Bone marrow (tissue), 2 donors: ENCODE measurements around the gene FGF12.

Experiments
- DNase-seq, 2 donors: peaks; one replicate each; lab custom pipeline; 2025; lab: John Stamatoyannopoulos, UW

Gene FGF12

GRCh38 chr3:192339214-192339613 is 388.1 kb downstream of the FGF12 start:
- DNase-seq, result no peak

DNA sequence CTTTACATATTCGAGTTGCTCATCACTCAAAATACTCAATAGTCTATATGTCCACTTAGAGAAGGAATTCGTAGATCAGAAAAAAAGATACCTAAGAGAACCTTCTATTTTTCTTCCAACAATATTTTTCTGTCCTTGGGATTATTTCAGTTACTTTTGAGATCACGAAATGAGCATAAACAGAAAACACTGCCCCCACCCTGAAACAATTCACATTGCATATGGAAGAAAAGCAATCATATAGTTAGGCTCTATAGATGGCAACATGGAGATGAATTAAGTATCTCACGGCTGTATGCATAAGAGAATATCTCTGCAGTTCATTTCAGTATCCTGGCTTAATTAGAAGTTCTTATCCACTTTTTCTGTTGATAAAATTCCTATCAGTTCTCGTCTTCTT is 391.1 kb downstream of the FGF12 start:
- no peak for DNase-seq

DNA sequence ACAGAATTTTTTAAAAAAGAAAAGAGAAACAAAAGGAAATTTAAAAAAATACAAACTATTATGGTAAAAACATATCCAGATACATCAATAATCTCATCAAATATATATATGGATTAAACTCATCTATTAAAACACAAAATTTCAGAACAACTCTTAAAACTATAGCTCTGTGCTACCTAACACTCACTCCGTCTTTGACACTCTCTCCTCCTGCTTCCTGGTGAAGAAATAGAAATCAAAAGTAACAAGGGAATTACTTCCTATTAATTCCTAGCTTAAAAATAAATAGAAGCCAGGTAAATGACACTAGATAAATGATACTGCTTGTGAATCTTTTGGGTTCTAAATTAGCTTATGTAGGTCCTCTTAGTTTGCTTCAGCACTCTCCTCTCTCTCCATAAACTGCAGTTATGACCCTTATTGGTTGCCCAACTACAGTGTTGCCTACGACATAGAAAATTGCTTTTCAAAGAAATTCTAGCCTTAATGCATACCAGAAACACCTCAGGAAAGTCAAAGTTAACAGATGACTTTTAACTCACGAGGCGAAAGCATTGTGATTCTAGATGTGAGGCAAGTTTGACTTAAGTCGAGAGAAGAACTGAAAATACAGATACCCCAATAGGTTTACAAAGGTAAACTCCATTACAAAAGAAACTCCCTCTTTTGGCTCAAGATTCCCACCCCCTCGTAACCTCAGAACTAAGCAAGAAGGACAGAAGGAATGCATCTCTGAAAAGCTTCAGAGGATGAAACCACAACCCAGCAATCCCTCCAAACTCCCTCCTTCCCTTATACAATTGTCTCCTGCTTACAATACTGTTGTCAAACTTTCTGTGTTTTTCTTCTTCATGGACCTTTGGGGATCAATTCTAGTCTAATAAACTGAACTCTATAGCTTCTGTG is 394.7 kb downstream of the FGF12 start:
- no peak for DNase-seq

DNA sequence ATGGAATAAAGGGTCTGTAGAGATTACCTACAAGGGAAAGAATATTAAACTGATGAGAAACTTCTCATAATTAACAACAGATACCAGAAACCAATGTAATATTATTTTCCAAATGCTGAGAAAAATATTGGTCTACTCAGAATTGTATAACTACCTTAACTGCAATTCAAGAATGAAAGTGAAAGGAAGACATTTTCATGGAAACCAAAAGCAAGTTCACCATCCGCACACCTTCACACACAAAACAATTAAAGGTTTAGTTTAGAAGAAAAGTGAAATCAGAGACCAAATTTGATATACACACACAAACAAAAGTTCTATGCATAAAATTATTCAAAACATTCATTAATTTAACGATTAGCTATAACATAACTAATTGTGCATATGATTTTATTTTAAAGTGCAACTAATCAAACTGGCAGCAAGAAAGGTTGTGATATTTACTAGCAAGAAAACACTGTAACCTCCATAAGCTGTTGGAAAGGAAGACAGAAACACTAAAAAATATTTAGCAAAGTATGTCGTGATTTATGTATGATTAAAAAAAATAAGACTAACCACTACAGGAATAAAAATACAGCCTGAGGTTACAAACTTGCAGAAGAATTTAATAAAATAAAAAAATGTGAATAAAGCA is 395.5 kb downstream of the FGF12 start:
- DNase-seq, result no peak

DNA sequence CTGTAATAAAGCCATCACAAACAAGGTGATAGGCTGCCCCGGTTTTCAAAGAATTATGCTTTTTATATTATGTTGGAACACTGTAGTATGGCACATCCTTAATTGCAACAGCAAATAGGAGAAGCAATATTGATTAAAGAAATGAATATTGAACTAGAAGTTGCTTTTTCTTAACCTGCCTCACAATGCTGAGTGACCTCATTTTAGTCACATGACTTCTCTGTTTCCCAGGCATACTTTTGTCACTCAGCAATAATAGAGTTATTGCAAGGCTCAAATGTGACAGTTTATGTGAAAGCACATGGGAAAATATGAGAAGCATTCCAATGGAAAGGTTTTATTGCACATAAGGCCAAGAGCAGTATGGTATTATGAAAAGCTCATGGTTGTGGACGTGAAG is 400.7 kb downstream of the FGF12 start:
- DNase-seq, result no peak

DNA sequence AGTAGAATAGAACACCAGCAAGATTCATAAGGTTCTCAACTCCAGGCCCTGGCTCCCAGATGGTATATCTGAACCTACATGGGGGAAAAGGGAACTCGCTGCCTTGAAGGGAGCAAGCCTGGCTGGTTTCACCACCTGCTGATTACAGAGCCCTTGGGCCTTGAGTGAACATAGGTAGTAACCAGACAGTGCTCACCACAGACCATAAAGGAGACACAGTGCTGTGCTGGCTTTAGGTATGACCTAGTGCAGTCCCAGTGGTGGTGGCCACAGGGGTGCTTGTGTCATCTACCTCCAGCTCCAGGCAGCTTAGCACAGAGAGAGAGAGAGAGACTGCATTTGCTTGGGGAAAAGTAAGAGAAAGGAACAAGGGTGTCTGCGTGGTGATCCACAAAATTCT is 409.8 kb downstream of the FGF12 start:
- no peak for DNase-seq

DNA sequence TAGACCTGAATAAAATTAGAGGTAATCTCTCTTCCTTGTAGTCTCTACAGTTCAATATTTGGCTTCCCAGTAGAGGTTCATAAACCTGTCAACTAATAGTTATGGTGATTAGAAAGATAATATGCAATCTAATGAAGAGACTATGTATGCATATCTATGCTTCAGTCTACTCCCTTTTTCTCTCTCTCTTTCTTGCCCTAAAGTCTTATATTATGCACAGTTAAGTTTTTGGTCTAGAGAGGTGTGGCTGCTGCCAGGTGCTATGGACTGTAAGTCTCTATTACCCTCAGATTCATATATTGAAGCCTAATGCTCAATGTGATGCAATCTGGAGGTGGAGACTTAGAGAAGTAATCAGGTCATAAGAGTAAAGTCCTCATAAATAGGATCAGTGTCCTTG is 413.7 kb downstream of the FGF12 start:
- no peak for DNase-seq

- no peak for DNase-seq
Measured at GRCh38 chr3:192307631-192308030, 419.7 kb downstream of the FGF12 start.

DNA sequence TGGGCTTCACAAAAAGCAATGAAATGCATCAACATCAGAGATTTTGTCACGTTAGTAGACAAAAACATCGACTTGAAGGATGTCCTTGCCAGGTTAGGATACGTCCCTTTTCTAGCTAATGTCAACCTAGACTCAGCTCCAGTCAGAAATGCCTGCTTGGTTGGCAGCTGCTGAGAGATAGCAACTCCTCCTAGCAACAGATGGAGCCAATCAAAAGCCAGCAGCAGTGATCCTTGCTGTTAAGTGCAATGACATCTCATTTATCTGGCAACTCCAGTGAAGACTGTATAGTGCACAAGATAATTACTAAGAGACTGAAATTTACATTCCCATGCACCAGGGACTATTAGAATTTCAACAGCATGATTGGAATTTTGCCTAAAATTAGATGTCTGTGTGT is 424.1 kb downstream of the FGF12 start:
- DNase-seq, result no peak

DNA sequence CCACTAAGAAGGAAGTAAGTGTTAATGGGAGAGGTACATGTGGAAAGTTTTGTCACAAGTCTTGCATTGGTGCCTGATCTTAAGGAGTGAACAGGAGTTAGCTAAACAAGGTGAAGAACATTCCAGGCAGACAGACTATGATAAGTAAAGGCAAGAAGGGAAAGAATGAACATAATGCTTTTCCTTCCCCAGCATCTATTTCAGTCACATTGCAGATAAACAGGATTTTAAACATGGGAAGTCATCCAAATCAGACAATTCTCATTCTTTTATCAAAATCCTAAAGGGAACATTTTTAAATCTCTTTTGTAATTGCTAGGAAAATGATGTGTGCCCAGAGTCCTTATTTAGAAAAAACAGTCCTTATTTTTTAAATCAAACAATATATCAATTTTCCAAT is 424.6 kb downstream of the FGF12 start:
- DNase-seq, result no peak

- no peak for DNase-seq
Measured at GRCh38 chr3:192299921-192300320, 427.4 kb downstream of the FGF12 start.

DNA sequence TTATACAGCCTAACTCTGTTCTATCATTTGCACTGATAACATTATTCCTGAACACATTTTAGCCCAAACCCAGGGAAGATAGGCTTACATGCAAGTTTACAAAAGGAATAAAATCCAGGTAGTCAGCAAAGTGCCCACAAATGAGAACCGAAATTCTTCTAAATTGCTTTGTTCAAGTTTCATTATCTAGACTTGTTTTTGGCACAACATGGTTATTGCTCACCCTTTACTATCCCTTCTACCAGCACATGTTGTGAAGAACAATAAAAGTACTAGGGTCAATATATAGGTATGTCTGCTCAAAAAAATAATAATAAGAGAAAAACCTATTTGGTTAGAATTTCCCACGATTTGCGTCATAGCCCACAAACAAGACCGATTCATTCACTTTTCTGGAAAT is 430.5 kb downstream of the FGF12 start:
- DNase-seq, result no peak

- DNase-seq, result no peak
Measured at GRCh38 chr3:192284443-192285072, 442.8 kb downstream of the FGF12 start.

DNA sequence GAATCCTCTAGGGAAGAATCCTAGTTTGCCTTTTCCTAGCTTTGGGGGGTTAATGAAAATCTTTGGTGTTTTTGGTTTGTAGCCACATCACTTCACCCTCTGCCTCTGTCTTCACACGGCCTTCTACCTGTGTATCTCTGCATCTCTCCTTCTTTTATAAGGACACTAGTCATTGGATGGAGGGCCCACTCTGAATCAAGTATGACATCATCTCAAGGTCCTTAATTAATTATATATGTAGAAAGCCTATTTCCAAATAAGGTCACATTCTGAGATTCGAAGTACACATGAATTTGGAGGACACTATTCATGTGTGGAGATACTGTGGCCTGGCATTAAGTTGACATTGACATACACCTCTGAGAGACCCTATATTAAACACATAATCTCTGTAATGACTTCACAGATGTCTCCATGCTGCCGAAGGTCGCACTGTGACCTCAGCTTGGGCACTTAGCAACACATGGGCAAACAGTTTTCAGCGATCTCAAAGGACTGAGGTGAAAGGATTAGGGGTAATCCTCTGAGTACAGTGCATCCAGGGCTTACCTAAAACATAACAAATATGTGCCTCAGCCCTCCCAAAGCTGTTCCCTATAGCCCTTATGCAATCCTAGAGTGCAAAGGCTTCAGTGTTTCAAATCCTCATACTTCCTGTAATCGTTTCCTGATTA is 446.0 kb downstream of the FGF12 start:
- DNase-seq, result no peak

- no peak for DNase-seq
Measured at GRCh38 chr3:192279664-192280063, 447.7 kb downstream of the FGF12 start.

DNA sequence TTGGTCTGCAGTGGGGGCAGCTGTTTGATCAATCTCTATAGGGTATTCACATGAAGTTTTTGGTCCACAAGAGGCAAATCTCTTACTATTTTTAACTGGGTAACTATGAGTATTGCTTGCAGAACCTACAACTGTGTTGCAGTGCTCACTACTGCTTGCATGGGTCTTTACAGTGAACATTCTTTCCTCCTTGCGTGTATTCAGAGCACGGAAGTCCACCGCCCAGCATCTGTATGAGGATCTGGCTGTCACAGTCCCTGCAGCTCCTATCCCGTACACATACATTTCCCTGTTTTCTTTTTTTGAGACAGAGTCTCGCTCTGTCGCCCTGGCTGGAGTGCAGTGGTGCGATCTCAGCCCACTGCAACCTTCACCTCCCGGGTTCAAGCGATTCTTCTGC is 449.9 kb downstream of the FGF12 start:
- no peak for DNase-seq

- DNase-seq, result no peak
Measured at GRCh38 chr3:192275741-192276355, 451.5 kb downstream of the FGF12 start.

- no peak for DNase-seq
Measured at GRCh38 chr3:192273697-192274010, 453.7 kb downstream of the FGF12 start.

- DNase-seq, result no peak
Measured at GRCh38 chr3:192273001-192273696, 454.2 kb downstream of the FGF12 start.

- DNase-seq, result no peak
Measured at GRCh38 chr3:192262001-192262400, 465.3 kb downstream of the FGF12 start.

GRCh38 chr3:192261135-192261534 is 466.2 kb downstream of the FGF12 start:
- DNase-seq, result no peak
